Osteocyte (in vitro differentiated cells): ENCODE measurements around the gene ITM2B. TPM values are rescaled to one million over a fixed set of nuclear protein-coding genes. Genes with fewer than 3 reads are reported as not detected.

Source experiments
- DNase-seq: peaks from one replicate; pipeline ENCODE4 v3.0.0; 2021; ENCODE audit warnings: mixed read lengths; ENCODE audit not compliant: unreplicated experiment; ENCODE audit errors: extremely low spot score
- H3K27ac Mint-ChIP-seq: one replicate; pipeline ENCODE4 v1.8.0; 2021; ENCODE audit warnings: mild to moderate bottlenecking, mixed read lengths; ENCODE audit not compliant: unreplicated experiment
- H3K27me3 Mint-ChIP-seq: one replicate; pipeline ENCODE4 v1.8.0; 2021; ENCODE audit warnings: mixed read lengths; ENCODE audit not compliant: unreplicated experiment
- H3K36me3 Mint-ChIP-seq: one replicate; pipeline ENCODE4 v1.8.0; 2021; ENCODE audit warnings: mixed read lengths; ENCODE audit not compliant: unreplicated experiment
- H3K4me1 Mint-ChIP-seq: one replicate; pipeline ENCODE4 v1.8.0; 2021; ENCODE audit warnings: mixed read lengths; ENCODE audit not compliant: unreplicated experiment
- H3K4me3 Mint-ChIP-seq: one replicate; pipeline ENCODE4 v1.8.0; 2021; ENCODE audit warnings: mild to moderate bottlenecking, moderate library complexity, mixed read lengths; ENCODE audit not compliant: unreplicated experiment
- H3K9me3 Mint-ChIP-seq: one replicate; pipeline ENCODE4 v1.8.0; 2021; ENCODE audit warnings: mixed read lengths; ENCODE audit not compliant: unreplicated experiment
- total RNA-seq: library from RNA; stranded (reverse); gene quantifications from 2 replicates; pipeline ENCODE4 v1.2.1, GENCODE V29; 2021
- TF ChIP-seq, protein P1 (sequence below): fragments of 200-600 bp; sonication (generic); IDR thresholded peaks from 2 replicates; pipeline ENCODE4 v1.5.0; 2021; ENCODE audit warnings: antibody characterized with exemption, mild to moderate bottlenecking, moderate library complexity

The ITM2B gene
- total RNA-seq, 1 donor from 2014 or later, result 510 TPM

DNA sequence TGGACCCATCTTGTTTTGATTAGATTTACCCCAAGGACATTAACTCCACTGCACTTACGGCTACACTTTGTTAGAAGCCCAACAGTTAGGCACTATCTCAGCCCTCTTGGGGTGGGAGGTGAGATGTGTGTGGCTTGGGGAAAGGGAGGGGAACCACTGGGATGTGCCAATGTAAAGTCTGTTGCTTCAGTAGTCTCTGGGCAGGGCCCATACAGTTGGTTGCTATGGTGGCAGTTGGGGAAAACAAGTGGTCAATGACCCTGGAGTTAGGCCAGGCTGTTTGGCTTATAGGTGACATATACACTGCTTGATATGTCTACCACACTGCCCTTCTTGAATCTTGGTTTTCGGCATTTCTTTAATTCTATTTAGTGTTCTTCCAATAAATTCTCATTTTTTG is 61.6 kb downstream of the ITM2B start:
- H3K36me3 Mint-ChIP-seq, result no peaks in the 10 kb centered on the region
- H3K4me3 Mint-ChIP-seq, result no peak overlapping the region
- no peaks in the 10 kb centered on the region for H3K9me3 Mint-ChIP-seq
- TF ChIP-seq, protein P1, sequence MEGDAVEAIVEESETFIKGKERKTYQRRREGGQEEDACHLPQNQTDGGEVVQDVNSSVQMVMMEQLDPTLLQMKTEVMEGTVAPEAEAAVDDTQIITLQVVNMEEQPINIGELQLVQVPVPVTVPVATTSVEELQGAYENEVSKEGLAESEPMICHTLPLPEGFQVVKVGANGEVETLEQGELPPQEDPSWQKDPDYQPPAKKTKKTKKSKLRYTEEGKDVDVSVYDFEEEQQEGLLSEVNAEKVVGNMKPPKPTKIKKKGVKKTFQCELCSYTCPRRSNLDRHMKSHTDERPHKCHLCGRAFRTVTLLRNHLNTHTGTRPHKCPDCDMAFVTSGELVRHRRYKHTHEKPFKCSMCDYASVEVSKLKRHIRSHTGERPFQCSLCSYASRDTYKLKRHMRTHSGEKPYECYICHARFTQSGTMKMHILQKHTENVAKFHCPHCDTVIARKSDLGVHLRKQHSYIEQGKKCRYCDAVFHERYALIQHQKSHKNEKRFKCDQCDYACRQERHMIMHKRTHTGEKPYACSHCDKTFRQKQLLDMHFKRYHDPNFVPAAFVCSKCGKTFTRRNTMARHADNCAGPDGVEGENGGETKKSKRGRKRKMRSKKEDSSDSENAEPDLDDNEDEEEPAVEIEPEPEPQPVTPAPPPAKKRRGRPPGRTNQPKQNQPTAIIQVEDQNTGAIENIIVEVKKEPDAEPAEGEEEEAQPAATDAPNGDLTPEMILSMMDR, result no peak
- H3K27me3 Mint-ChIP-seq, result peaks cover 16% of the 10 kb centered on the region
- no peaks in the 10 kb centered on the region for H3K4me1 Mint-ChIP-seq
- H3K27ac Mint-ChIP-seq, result no peak overlapping the region
- DNase-seq, result no peak

DNA sequence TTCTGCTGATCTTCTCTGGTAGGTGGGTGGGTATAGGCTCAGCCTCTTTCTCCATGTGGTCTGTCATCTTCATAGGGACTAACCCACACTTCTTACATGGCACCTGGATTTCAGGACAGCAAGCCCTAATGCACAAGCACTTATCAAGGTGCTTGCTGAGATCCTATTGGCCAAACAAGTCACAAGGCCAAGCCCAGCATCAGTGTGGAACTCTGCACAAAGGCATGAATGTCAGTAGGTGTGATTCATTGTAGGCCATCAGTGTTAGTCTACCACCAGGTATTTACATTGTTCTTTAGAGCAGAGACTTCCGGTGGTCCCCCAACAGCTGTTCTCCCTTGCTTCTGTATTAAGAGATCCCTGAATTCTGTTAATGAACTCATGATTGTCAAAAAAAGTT is 62.3 kb downstream of the ITM2B start:
- Mint-ChIP-seq H3K36me3 (no peaks in the 10 kb centered on the region), H3K4me1 (no peaks in the 10 kb centered on the region), H3K4me3 (no peak overlapping the region), H3K27me3 (peaks cover 12% of the 10 kb centered on the region), H3K27ac (no peak overlapping the region), H3K9me3 (no peaks in the 10 kb centered on the region)
- TF ChIP-seq, protein P1, result no peak
- no peak for DNase-seq

- no peak for DNase-seq
- peaks cover 4% of the 10 kb centered on the region for H3K27me3 Mint-ChIP-seq
- H3K4me1 Mint-ChIP-seq, result no peaks in the 10 kb centered on the region
- no peak overlapping the region for H3K27ac Mint-ChIP-seq
- no peak overlapping the region for H3K4me3 Mint-ChIP-seq
- H3K36me3 Mint-ChIP-seq, result no peaks in the 10 kb centered on the region
- no peaks in the 10 kb centered on the region for H3K9me3 Mint-ChIP-seq
- TF ChIP-seq, protein P1, result no peak
Measured at GRCh38 chr13:48296528-48296927, 63.5 kb downstream of the ITM2B start.

- Mint-ChIP-seq H3K9me3 (no peaks in the 10 kb centered on the region), H3K27ac (no peak overlapping the region), H3K36me3 (no peaks in the 10 kb centered on the region), H3K4me3 (no peak overlapping the region), H3K27me3 (peaks cover 4% of the 10 kb centered on the region), H3K4me1 (no peaks in the 10 kb centered on the region)
- TF ChIP-seq, protein P1, result no peak
- DNase-seq, result no peak
Measured at GRCh38 chr13:48297131-48297786, 64.3 kb downstream of the ITM2B start.

- Mint-ChIP-seq H3K4me3 (no peak overlapping the region), H3K36me3 (no peaks in the 10 kb centered on the region), H3K9me3 (no peaks in the 10 kb centered on the region), H3K27ac (no peak overlapping the region), H3K4me1 (peaks cover 6% of the 10 kb centered on the region), H3K27me3 (no peaks in the 10 kb centered on the region)
- no peak for DNase-seq
- TF ChIP-seq, protein P1, result no peak
Measured at GRCh38 chr13:48299591-48299990, 66.6 kb downstream of the ITM2B start.
